DOHH2 (cell line): Measurements from ENCODE around the gene DCLK1.

Source experiments
- H3F3A ChIP-seq: fragments of 200-600 bp; sonication (generic), shearing (Covaris generic); 2 replicates; pipeline ENCODE4 v1.6.0; 2016; ENCODE audit warnings: antibody characterized with exemption, mild to moderate bottlenecking; ENCODE audit not compliant: control insufficient read depth, insufficient read depth
- H3K27ac ChIP-seq: fragments of 200-600 bp; sonication (generic); 2 replicates; pipeline ENCODE4 v1.5.1; 2014; ENCODE audit warnings: low read depth, mild to moderate bottlenecking, low read length, moderate library complexity
- H3K27me3 ChIP-seq: fragments of 200-600 bp; sonication (generic); 2 replicates; pipeline ENCODE4 v1.6.1; 2014; ENCODE audit warnings: mild to moderate bottlenecking, low read length, mixed read lengths; ENCODE audit not compliant: control insufficient read depth
- H3K36me3 ChIP-seq: fragments of 200-600 bp; sonication (generic); 2 replicates; pipeline ENCODE4 v1.6.1; 2014; ENCODE audit warnings: mild to moderate bottlenecking, low read length, moderate library complexity, mixed read lengths; ENCODE audit not compliant: control insufficient read depth
- H3K4me1 ChIP-seq: fragments of 200-600 bp; sonication (generic); 2 replicates; pipeline ENCODE4 v1.6.1; 2014; ENCODE audit warnings: mild to moderate bottlenecking, low read length, mixed read lengths; ENCODE audit not compliant: control insufficient read depth
- H3K4me2 ChIP-seq: fragments of 200-600 bp; sonication (generic); 2 replicates; pipeline ENCODE4 v1.6.0; 2014; ENCODE audit warnings: mild to moderate bottlenecking, low read length, moderate library complexity
- H3K4me3 ChIP-seq: fragments of 200-600 bp; sonication (generic); 2 replicates; pipeline ENCODE4 v1.5.1; 2014; ENCODE audit warnings: mild to moderate bottlenecking, low read length, mixed read lengths
- H3K79me2 ChIP-seq: fragments of 200-600 bp; sonication (generic); 2 replicates; pipeline ENCODE4 v1.6.1; 2014; ENCODE audit warnings: mild to moderate bottlenecking, low read length, mixed read lengths; ENCODE audit not compliant: control insufficient read depth
- H3K9me2 ChIP-seq: fragments of 200-600 bp; sonication (generic); replicated peaks from 2 replicates; pipeline ENCODE4 v1.6.1; 2014; ENCODE audit warnings: mild to moderate bottlenecking, low read length, mixed read lengths; ENCODE audit not compliant: control insufficient read depth
- H3K9me3 ChIP-seq: fragments of 200-600 bp; sonication (generic); 2 replicates; pipeline ENCODE4 v1.6.1; 2014; ENCODE audit warnings: antibody characterized with exemption, low read length, mixed read lengths; ENCODE audit not compliant: control insufficient read depth, insufficient read depth
- H4K20me1 ChIP-seq: fragments of 200-600 bp; sonication (generic); 2 replicates; pipeline ENCODE4 v1.6.0; 2014; ENCODE audit warnings: low read depth, mild to moderate bottlenecking, antibody characterized with exemption, low read length, moderate library complexity; ENCODE audit not compliant: control insufficient read depth, insufficient read depth
- CTCF ChIP-seq: fragments of 200-600 bp; sonication (generic); IDR thresholded peaks from one replicate; pipeline ENCODE4 v1.5.1; 2014; ENCODE audit warnings: antibody characterized with exemption, mild to moderate bottlenecking, low read depth, low read length; ENCODE audit not compliant: poor library complexity, severe bottlenecking
- EZH2phosphoT487 ChIP-seq: fragments of 200-600 bp; sonication (generic); IDR thresholded peaks from 2 replicates; pipeline ENCODE4 v1.6.1; 2017; ENCODE audit warnings: borderline replicate concordance, mild to moderate bottlenecking, antibody characterized with exemption, low read length, moderate library complexity, mixed read lengths

The DCLK1 gene

GRCh38 chr13:36086117-36086516, 45.1 kb downstream of the DCLK1 start:
- H3K27ac ChIP-seq: no peak overlapping the region
- no peaks in the 10 kb centered on the region for H3K36me3 ChIP-seq
- no peaks in the 10 kb centered on the region for H3K9me3 ChIP-seq
- no peak overlapping the region for H3K4me2 ChIP-seq
- no peaks in the 10 kb centered on the region; the same call in 1 of the 2 replicates for H3K9me2 ChIP-seq
- H3K4me3 ChIP-seq: no peak overlapping the region
- TF ChIP-seq EZH2phosphoT487: no peak
- TF ChIP-seq CTCF: no peak
- no peaks in the 10 kb centered on the region for H4K20me1 ChIP-seq
- no peaks in the 10 kb centered on the region for H3F3A ChIP-seq
- H3K4me1 ChIP-seq: no peaks in the 10 kb centered on the region
- no peaks in the 10 kb centered on the region for H3K79me2 ChIP-seq
- H3K27me3 ChIP-seq: no peaks in the 10 kb centered on the region

DNA sequence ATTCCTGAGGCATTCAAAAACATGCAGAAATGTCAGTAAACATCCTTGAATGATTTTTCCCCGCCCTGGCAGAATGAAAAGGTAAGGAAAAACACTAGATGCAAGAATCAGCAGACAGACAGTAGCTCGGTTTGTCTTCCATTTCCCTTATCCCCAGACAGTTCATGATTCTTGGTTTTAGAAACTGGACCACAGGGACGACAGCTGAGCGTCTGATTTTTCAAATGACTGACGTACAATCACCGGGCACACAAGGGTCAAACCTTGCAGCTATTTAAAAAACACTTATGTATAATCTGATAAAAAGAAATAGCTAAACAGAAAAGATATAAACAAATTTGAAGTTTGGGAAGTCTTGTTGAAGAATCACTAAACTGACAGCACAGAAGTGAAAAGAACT, 47.1 kb downstream of the DCLK1 start:
- no peaks in the 10 kb centered on the region for H3F3A ChIP-seq
- no peaks in the 10 kb centered on the region for H4K20me1 ChIP-seq
- no peaks in the 10 kb centered on the region for H3K36me3 ChIP-seq
- TF ChIP-seq EZH2phosphoT487: no peak
- TF ChIP-seq CTCF: no peak
- no peak overlapping the region for H3K4me3 ChIP-seq
- H3K9me3 ChIP-seq: no peaks in the 10 kb centered on the region
- H3K4me1 ChIP-seq: no peaks in the 10 kb centered on the region
- no peak overlapping the region for H3K4me2 ChIP-seq
- H3K27ac ChIP-seq: no peak overlapping the region
- no peaks in the 10 kb centered on the region for H3K27me3 ChIP-seq
- no peaks in the 10 kb centered on the region for H3K79me2 ChIP-seq
- no peaks in the 10 kb centered on the region; the same call in 1 of the 2 replicates for H3K9me2 ChIP-seq

DNA sequence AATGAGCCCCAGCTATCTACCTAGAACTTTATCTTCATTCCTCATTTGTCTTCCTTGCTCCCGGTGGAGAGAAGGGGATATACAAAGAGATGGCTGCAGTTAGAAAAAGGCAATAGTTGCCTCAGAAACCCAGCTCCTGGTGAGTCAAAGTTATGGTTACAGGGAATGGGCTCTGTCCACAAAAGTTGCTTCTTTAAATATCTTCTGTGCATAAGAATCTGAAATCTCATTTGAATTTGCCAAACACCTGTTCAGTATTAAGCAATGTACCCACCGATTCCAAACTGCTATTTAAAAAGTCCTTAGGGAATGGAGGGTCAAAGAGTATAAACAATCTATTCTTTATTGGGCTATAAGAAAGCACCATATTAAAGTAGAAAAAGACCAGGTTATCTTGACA, 48.4 kb downstream of the DCLK1 start:
- TF ChIP-seq CTCF (no peak), EZH2phosphoT487 (no peak)
- no peaks in the 10 kb centered on the region for H3K36me3 ChIP-seq
- no peaks in the 10 kb centered on the region for H3K9me3 ChIP-seq
- H3K27me3 ChIP-seq: no peaks in the 10 kb centered on the region
- H3K9me2 ChIP-seq: no peaks in the 10 kb centered on the region; the same call in 1 of the 2 replicates
- no peak overlapping the region for H3K4me2 ChIP-seq
- H4K20me1 ChIP-seq: no peaks in the 10 kb centered on the region
- no peaks in the 10 kb centered on the region for H3F3A ChIP-seq
- H3K4me3 ChIP-seq: no peak overlapping the region
- H3K4me1 ChIP-seq: no peaks in the 10 kb centered on the region
- H3K27ac ChIP-seq: no peak overlapping the region
- H3K79me2 ChIP-seq: no peaks in the 10 kb centered on the region

DNA sequence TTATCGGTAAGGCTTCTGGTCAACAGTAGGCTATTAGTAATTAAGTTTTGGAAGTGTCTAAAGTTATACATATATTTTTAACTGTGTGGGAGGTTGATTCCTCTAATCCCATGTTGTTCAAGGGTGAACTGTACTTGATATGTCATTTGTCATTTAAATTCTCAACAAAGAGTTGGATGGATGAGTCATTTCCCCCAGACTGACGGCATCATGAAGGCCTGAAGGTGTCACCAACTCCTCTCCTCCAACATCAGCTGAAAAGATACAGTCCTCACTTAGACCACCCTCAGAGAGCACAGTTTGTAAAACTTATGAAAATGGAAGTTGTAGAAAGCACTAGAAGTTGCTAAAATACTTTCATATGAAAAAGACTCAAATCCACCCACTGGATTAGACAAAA, 48.8 kb downstream of the DCLK1 start:
- Histone ChIP-seq H3F3A (no peaks in the 10 kb centered on the region), H3K79me2 (no peaks in the 10 kb centered on the region), H3K4me1 (no peaks in the 10 kb centered on the region), H3K9me2 (no peaks in the 10 kb centered on the region; the same call in 1 of the 2 replicates), H3K27me3 (no peaks in the 10 kb centered on the region), H3K4me2 (no peak overlapping the region), H4K20me1 (no peaks in the 10 kb centered on the region), H3K9me3 (no peaks in the 10 kb centered on the region), H3K4me3 (no peak overlapping the region), H3K27ac (no peak overlapping the region), H3K36me3 (no peaks in the 10 kb centered on the region)
- no peak for TF ChIP-seq EZH2phosphoT487
- no peak for TF ChIP-seq CTCF
